ENCODE data around the gene ZFP62.
"Not testable (repeated sequence)": the region's sequence is repeated elsewhere in the genome, so short reads cannot be mapped to it uniquely, and the experiment has no call there.

The ZFP62 gene

DNA sequence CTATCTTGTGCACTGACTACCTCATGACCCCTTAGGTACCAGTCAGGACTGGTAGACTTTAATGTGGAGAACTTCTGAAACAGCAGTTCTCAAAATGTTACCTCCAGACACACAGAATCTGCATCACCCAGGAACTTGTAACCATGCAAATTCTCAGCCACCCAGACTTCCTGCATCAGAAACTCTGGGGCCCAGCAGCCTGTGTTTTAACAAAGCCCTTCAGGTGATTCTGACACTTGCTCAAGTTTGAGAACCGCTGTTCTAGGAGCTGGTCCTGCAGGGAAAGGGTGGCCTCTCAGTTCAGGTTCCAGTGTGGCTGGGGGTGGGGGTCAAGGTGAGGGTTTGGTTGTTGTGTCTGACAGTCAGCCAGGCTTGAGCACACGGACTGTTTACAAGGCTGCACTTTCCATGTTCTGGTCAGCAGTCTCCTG is 28.4 kb downstream of the ZFP62 start:
- peak overlapping the region in 1 of 2 donors; percentile 97 for H3K27ac ChIP-seq (ENCODE audit: low read depth in 2 of 2, low read length in 2 of 2)
- peak overlapping the region in 1 of 2 donors; percentile 97 for H3K9ac ChIP-seq (ENCODE audit: low read depth in 1 of 2, low read length in 2 of 2)
- H3K36me3 ChIP-seq (ENCODE audit: control insufficient read depth in 2 of 2, insufficient read depth in 2 of 2, low read length in 2 of 2), result peaks cover 19 to 26% of the 10 kb centered on the region in 2 donors

DNA sequence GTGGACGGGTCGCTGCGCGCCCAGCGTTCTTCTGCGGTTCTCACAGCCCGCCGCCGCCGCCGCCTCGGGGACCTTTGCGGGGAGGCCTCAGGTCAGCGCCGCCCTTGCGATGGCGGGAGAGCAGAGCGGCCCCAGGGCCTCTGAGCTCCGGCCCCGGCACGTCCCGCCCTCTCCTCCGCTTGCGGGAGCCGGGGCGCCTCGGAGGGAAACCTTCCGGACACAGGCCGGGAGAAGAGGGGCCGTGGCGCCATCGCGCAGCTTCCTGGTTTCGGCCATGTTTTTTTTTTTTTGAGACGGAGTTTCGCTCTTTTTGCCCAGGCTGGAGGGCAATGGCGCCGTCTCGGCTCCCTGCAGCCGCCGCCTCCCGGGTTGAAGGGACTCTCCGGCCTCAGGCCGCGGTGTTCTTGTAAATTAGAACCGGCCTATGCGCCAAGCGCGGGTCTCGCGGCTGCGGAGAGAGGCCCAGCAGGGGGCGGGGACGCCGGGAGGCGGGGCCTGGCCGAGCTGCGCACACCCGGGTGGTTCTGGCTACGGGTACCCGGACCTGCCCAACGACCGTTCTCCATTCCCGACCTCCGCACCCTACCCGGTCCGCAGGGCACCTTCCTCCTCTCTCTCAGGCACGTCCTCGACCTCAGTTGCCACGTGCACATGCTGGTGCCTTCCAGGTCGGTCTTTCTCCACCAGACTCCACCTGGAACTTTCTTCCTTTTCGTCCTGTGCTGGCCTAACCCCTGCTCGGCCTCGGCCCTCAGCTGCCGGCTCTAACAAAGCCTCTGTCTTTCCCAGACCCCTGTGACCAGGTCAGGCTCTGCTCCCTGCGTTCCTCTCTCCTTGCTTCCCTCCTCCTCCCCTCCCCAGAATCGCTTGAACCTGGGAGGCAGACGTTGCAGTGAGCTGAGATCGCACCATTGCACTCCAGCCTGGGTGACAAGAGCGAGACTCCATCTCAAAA is 29.7 kb downstream of the ZFP62 start:
- Histone ChIP-seq H3K9ac (ENCODE audit: low read depth in 1 of 2, low read length in 2 of 2) (peak overlapping the region; percentile 97 to 99), H3K27ac (ENCODE audit: low read depth in 2 of 2, low read length in 2 of 2) (peak overlapping the region; percentile 97), H3K4me1 (ENCODE audit: control insufficient read depth in 2 of 2, insufficient read depth in 2 of 2, low read length in 2 of 2) (peaks cover 12 to 17% of the 10 kb centered on the region in 2 donors), H3K27me3 (ENCODE audit: control insufficient read depth in 2 of 2, insufficient read depth in 2 of 2, low read length in 2 of 2) (no peaks in the 10 kb centered on the region), H3K4me3 (ENCODE audit: low read length in 2 of 2) (peak overlapping the region; percentile 86 to 93), H3K9me3 (ENCODE audit: control insufficient read depth in 2 of 2, low read length in 2 of 2) (no peaks in the 10 kb centered on the region), H3K36me3 (ENCODE audit: control insufficient read depth in 2 of 2, insufficient read depth in 2 of 2, low read length in 2 of 2) (peaks cover 15 to 20% of the 10 kb centered on the region in 2 donors)

More for the DNA sequence above, 28.4 kb downstream of the ZFP62 start:
- no peaks in the 10 kb centered on the region for H3K9me3 ChIP-seq (ENCODE audit: control insufficient read depth in 2 of 2, low read length in 2 of 2)
- H3K4me3 ChIP-seq (ENCODE audit: low read length in 2 of 2), result peak overlapping the region; percentile 86 to 93
- peaks cover 12 to 17% of the 10 kb centered on the region in 2 donors for H3K4me1 ChIP-seq (ENCODE audit: control insufficient read depth in 2 of 2, insufficient read depth in 2 of 2, low read length in 2 of 2)
- H3K27me3 ChIP-seq (ENCODE audit: control insufficient read depth in 2 of 2, insufficient read depth in 2 of 2, low read length in 2 of 2), result no peaks in the 10 kb centered on the region

DNA sequence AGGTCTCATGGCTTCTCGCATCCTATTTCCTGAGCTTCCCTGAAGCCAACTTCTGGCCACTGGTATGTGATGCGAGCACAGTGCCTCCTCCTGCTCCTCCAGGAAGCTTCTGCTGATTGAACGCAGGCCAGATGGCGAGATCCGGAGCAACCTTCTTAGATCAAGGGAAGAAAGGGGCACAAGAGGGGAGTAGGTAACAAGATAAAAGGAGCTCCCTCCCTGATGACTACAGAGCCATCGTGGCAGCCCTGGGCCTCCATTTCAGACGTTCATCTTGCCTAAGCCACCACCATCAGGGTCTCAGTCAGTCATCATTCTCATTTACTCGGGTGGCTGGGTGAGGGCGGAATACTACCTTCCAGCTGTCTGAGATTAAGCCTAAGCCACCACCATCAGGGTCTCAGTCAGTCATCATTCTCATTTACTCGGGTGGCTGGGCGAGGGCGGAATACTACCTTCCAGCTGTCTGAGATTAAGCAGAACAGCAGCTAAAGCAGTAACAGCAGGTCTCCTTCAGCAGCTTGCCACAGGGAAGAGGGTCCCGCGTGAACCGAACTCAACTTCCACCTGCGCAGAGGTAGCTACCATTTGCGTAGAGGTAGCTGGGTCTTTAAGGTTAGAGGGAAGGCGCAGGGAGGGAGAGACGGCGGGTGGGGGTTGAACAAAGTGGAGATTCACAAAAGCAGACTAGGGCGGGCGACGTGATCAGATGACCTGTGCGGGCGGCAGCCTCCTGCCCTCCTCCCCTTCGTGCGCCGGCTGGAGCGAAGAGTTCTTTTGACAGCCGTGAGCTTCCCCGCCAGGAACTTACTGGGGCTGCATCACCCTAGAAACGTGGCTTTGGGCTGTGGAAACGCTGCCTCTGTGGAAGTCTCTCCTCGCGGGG is 30.6 kb downstream of the ZFP62 start:
- no peaks in the 10 kb centered on the region for H3K27me3 ChIP-seq (ENCODE audit: control insufficient read depth in 2 of 2, insufficient read depth in 2 of 2, low read length in 2 of 2)
- peak overlapping the region; percentile 97 for H3K27ac ChIP-seq (ENCODE audit: low read depth in 2 of 2, low read length in 2 of 2)
- H3K4me3 ChIP-seq (ENCODE audit: low read length in 2 of 2), result peak overlapping the region; percentile 86 to 93
- H3K9ac ChIP-seq (ENCODE audit: low read depth in 1 of 2, low read length in 2 of 2), result peak overlapping the region; percentile 97 to 99
- no peaks in the 10 kb centered on the region for H3K9me3 ChIP-seq (ENCODE audit: control insufficient read depth in 2 of 2, low read length in 2 of 2)
- peaks cover 12 to 22% of the 10 kb centered on the region in 2 donors for H3K4me1 ChIP-seq (ENCODE audit: control insufficient read depth in 2 of 2, insufficient read depth in 2 of 2, low read length in 2 of 2)
- peaks cover 9 to 13% of the 10 kb centered on the region in 2 donors for H3K36me3 ChIP-seq (ENCODE audit: control insufficient read depth in 2 of 2, insufficient read depth in 2 of 2, low read length in 2 of 2)

DNA sequence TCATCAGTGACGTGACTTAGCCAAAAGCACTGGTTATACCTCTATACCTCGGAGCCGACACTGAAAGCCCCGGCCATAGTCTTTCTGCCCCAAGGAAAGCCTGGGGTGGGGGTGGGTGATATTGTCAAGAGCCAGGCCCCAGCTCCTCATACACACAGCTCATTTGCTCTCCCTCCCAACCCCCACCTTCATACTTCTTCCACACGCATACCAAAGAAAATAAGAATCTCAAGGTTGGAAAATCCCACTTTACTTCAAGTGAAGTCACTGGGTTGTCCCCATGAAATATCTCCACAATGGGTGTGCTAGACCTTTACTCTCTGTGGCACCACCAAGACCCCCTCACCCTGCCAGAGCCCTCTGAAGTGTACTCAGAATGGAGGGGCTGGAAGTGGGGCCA is 31.4 kb downstream of the ZFP62 start:
- H3K27ac ChIP-seq (ENCODE audit: low read depth in 2 of 2, low read length in 2 of 2), result peak overlapping the region; percentile 97
- H3K9ac ChIP-seq (ENCODE audit: low read depth in 1 of 2, low read length in 2 of 2), result peak overlapping the region in 1 of 2 donors; percentile 99
- H3K9me3 ChIP-seq (ENCODE audit: control insufficient read depth in 2 of 2, low read length in 2 of 2), result no peaks in the 10 kb centered on the region
- peak overlapping the region; percentile 86 to 93 for H3K4me3 ChIP-seq (ENCODE audit: low read length in 2 of 2)
- peaks cover 12 to 23% of the 10 kb centered on the region in 2 donors for H3K4me1 ChIP-seq (ENCODE audit: control insufficient read depth in 2 of 2, insufficient read depth in 2 of 2, low read length in 2 of 2)
- no peaks in the 10 kb centered on the region for H3K27me3 ChIP-seq (ENCODE audit: control insufficient read depth in 2 of 2, insufficient read depth in 2 of 2, low read length in 2 of 2)
- peaks cover 4 to 7% of the 10 kb centered on the region in 2 donors for H3K36me3 ChIP-seq (ENCODE audit: control insufficient read depth in 2 of 2, insufficient read depth in 2 of 2, low read length in 2 of 2)

DNA sequence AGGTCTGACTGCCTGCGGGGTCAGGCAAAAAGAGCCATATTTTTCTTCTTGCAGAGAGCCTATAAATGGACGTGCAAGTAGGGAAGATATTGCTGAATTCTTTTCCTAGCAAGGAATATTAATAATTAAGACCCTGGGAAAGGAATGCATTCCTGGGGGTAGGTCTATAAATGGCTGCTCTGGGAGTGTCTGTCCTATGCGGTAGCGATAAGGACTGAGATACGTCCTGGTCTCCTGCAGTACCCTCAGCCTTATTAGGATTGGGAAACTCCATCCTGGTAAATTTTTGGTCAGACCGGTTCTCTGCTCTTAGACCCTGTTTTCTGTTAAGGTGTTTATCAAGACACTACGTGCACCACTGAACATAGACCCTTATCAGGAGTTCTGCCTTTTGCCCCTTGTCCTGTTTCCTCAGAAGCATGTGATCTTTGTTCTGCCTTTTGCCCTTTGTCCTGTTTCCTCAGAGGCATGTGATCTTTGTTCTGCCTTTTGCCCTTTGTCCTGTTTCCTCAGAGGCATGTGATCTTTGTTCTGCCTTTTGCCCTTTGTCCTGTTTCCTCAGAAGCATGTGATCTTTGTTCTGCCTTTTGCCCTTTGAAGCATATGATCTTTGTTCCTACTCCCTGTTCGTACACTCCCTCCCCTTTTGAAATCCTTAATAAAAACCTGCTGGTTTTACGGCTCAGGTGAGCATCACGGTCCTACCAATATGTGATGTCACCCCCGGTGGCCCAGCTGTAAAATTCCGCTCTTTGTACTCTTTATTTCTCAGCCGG is 32.1 kb downstream of the ZFP62 start:
- not testable (repeated sequence) for H3K27me3 ChIP-seq (ENCODE audit: control insufficient read depth in 2 of 2, insufficient read depth in 2 of 2, low read length in 2 of 2); H3K9ac ChIP-seq (ENCODE audit: low read depth in 1 of 2, low read length in 2 of 2); H3K9me3 ChIP-seq (ENCODE audit: control insufficient read depth in 2 of 2, low read length in 2 of 2); H3K36me3 ChIP-seq (ENCODE audit: control insufficient read depth in 2 of 2, insufficient read depth in 2 of 2, low read length in 2 of 2); H3K4me3 ChIP-seq (ENCODE audit: low read length in 2 of 2)
- peak overlapping the region; percentile 97 for H3K27ac ChIP-seq (ENCODE audit: low read depth in 2 of 2, low read length in 2 of 2)
- H3K4me1 ChIP-seq (ENCODE audit: control insufficient read depth in 2 of 2, insufficient read depth in 2 of 2, low read length in 2 of 2), result peaks cover 16 to 23% of the 10 kb centered on the region in 2 donors

DNA sequence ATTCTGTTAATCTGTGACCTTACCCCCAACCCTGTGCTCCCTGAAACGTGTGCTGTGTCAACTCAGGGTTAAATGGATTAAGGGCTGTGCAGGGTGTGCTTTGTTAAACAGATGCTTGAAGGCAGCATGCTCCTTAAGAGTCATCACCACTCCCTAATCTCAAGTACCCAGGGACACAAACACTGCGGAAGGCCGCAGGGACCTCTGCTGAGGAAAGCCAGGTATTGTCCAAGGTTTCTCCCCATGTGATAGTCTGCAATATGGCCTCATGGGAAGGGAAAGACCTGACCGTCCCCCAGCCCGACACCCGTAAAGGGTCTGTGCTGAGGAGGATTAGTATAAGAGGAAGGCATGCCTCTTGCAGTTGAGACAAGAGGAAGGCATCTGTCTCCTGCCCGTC is 33.7 kb downstream of the ZFP62 start:
- peaks cover 15 to 18% of the 10 kb centered on the region in 2 donors for H3K4me1 ChIP-seq (ENCODE audit: control insufficient read depth in 2 of 2, insufficient read depth in 2 of 2, low read length in 2 of 2)
- not testable (repeated sequence) for H3K27me3 ChIP-seq (ENCODE audit: control insufficient read depth in 2 of 2, insufficient read depth in 2 of 2, low read length in 2 of 2); H3K27ac ChIP-seq (ENCODE audit: low read depth in 2 of 2, low read length in 2 of 2); H3K9me3 ChIP-seq (ENCODE audit: control insufficient read depth in 2 of 2, low read length in 2 of 2); H3K9ac ChIP-seq (ENCODE audit: low read depth in 1 of 2, low read length in 2 of 2); H3K4me3 ChIP-seq (ENCODE audit: low read length in 2 of 2); H3K36me3 ChIP-seq (ENCODE audit: control insufficient read depth in 2 of 2, insufficient read depth in 2 of 2, low read length in 2 of 2)

DNA sequence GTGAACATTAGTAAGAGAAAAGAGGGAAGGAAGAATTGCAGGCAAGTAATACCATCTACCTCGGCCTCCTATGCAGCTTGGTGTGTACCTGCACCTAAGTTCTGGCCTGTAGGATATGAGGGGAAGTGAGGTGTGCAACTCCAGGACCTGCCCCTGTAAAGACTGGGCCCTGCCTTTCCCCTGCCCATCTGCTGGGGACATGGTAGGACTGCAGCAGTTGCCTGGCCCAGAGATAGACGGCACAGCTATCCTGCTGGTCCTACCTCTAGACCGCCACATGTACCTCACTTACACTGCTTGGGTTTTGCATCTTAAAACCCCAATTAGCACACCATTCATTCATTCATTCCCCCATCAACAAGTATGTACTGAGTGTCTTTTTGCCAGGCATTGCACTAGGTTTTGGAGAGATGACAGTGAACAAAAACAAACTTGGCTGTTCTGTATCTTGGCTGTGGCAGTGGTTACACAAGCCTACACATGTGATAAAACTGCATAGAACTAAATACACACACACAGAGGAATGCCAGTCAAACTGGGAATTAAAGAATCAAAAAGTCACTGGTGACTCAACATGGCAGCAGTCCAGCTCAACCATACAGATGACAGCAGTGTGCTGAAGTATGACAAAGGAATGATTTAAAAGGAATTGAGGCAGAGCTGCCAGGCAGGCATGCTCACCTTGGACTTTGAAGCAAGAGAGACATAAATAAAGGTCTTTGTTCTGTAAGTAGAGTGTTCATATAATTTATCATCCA is 35.1 kb downstream of the ZFP62 start:
- Histone ChIP-seq H3K27me3 (ENCODE audit: control insufficient read depth in 2 of 2, insufficient read depth in 2 of 2, low read length in 2 of 2) (no peaks in the 10 kb centered on the region), H3K4me3 (ENCODE audit: low read length in 2 of 2) (no peak overlapping the region), H3K4me1 (ENCODE audit: control insufficient read depth in 2 of 2, insufficient read depth in 2 of 2, low read length in 2 of 2) (peaks cover 14 to 16% of the 10 kb centered on the region in 2 donors), H3K27ac (ENCODE audit: low read depth in 2 of 2, low read length in 2 of 2) (peak overlapping the region in 1 of 2 donors; percentile 57), H3K9ac (ENCODE audit: low read depth in 1 of 2, low read length in 2 of 2) (no peak overlapping the region), H3K36me3 (ENCODE audit: control insufficient read depth in 2 of 2, insufficient read depth in 2 of 2, low read length in 2 of 2) (peaks cover 0 to 3% of the 10 kb centered on the region in 2 donors), H3K9me3 (ENCODE audit: control insufficient read depth in 2 of 2, low read length in 2 of 2) (no peaks in the 10 kb centered on the region)

DNA sequence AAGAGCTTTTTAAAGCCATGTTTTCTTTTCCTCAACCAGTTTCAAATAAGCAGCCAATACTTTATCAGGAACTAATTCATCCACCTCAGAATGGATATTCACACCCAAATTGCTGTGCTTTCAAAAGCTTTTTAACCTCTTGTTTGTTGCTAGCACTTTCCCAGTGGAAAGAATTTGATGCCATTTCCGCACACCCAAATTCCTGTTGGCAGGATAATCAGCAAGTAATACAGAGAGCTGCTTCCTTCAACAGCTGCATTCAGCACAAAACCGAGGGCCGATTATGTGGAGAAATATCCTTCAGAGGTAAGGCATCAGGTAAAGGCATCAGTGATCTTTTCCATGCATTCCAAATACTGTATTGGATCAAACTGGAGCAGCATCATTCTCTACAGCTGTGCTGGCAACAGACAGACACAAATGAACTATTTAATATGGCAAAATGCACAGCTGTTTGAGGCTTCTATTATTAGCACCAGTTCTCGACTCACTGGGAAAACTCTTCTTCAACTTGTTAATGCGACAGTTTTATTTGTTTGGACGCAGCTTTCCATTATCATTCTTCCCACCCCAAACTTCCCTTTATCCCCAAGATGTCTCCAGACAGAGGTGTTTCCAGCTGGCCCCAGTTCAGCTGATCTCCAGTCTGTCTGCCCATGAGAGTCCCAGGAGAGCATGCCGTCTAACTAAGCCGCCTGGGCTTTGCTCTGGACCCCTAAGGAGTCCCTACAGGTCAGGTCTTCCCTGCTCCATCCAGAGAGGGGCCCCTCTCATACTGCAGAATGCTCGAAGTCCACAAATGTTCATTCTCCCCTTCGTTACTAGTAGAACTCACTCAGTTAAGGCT is 36.2 kb downstream of the ZFP62 start:
- H3K27me3 ChIP-seq (ENCODE audit: control insufficient read depth in 2 of 2, insufficient read depth in 2 of 2, low read length in 2 of 2), result no peaks in the 10 kb centered on the region
- no peaks in the 10 kb centered on the region for H3K9me3 ChIP-seq (ENCODE audit: control insufficient read depth in 2 of 2, low read length in 2 of 2)
- no peak overlapping the region for H3K9ac ChIP-seq (ENCODE audit: low read depth in 1 of 2, low read length in 2 of 2)
- no peak overlapping the region for H3K4me3 ChIP-seq (ENCODE audit: low read length in 2 of 2)
- H3K36me3 ChIP-seq (ENCODE audit: control insufficient read depth in 2 of 2, insufficient read depth in 2 of 2, low read length in 2 of 2), result peaks cover 0 to 2% of the 10 kb centered on the region in 2 donors
- peaks cover 13 to 16% of the 10 kb centered on the region in 2 donors for H3K4me1 ChIP-seq (ENCODE audit: control insufficient read depth in 2 of 2, insufficient read depth in 2 of 2, low read length in 2 of 2)
- H3K27ac ChIP-seq (ENCODE audit: low read depth in 2 of 2, low read length in 2 of 2), result peak overlapping the region in 1 of 2 donors; percentile 57
